Neural cell (in vitro differentiated cells): ENCODE results near the gene ARHGEF4. TPM values are rescaled to one million over a fixed set of nuclear protein-coding genes. Genes with fewer than 3 reads are reported as not detected.
"Not testable (repeated sequence)": the region's sequence is repeated elsewhere in the genome, so short reads cannot be mapped to it uniquely, and the experiment has no call there.

Source experiments
- H2AFZ ChIP-seq: fragments of 200-600, 300-800 bp; sonication (generic), shearing (Covaris generic); 2 replicates; pipeline ENCODE4 v1.6.0; 2014; ENCODE audit warnings: low read depth, mild to moderate bottlenecking, antibody characterized with exemption, low read length, moderate library complexity
- H3F3A ChIP-seq: fragments of 200-600 bp; shearing (Covaris generic); 2 replicates; pipeline ENCODE4 v1.6.1; 2016; ENCODE audit warnings: mild to moderate bottlenecking, moderate library complexity, mixed read lengths, antibody characterized with exemption, low read length; ENCODE audit not compliant: insufficient read depth, poor library complexity, severe bottlenecking
- H3K27ac ChIP-seq: fragments of 200-600, 300-800 bp; sonication (generic), shearing (Covaris generic); 2 replicates; pipeline ENCODE4 v1.5.1; 2014; ENCODE audit warnings: mild to moderate bottlenecking, low read length, moderate library complexity
- H3K27me3 ChIP-seq: fragments of 300-800, 200-600 bp; sonication (generic), shearing (Covaris generic); 2 replicates; pipeline ENCODE4 v1.6.0; 2014; ENCODE audit warnings: mild to moderate bottlenecking, low read depth, low read length, moderate library complexity; ENCODE audit not compliant: insufficient read depth
- H3K36me3 ChIP-seq: fragments of 300-800, 200-600 bp; sonication (generic), shearing (Covaris generic); 2 replicates; pipeline ENCODE4 v1.5.1; 2014; ENCODE audit warnings: mild to moderate bottlenecking, antibody characterized with exemption, low read length, moderate library complexity; ENCODE audit not compliant: insufficient read depth
- H3K4me2 ChIP-seq: fragments of 300-800, 200-600 bp; sonication (generic), shearing (Covaris generic); 2 replicates; pipeline ENCODE4 v1.6.0; 2014; ENCODE audit warnings: mild to moderate bottlenecking, low read length
- H3K4me3 ChIP-seq: fragments of 300-800, 200-600 bp; sonication (generic), shearing (Covaris generic); 2 replicates; pipeline ENCODE4 v1.5.1; 2014; ENCODE audit warnings: mild to moderate bottlenecking, low read length, moderate library complexity
- H3K79me2 ChIP-seq: fragments of 200-600 bp; shearing (Covaris generic); replicated peaks from 2 replicates; pipeline ENCODE4 v1.6.0; 2014; ENCODE audit warnings: mild to moderate bottlenecking, low read length, moderate library complexity; ENCODE audit not compliant: insufficient read depth
- H3K9ac ChIP-seq: fragments of 300-800, 200-600 bp; sonication (generic), shearing (Covaris generic); 2 replicates; pipeline ENCODE4 v1.6.1; 2016; ENCODE audit warnings: mild to moderate bottlenecking, low read length, mixed read lengths
- H3K9me2 ChIP-seq: fragments of 200-600 bp; shearing (Covaris generic); 2 replicates; pipeline ENCODE4 v1.6.1; 2016; ENCODE audit warnings: mild to moderate bottlenecking, low read length, mixed read lengths; ENCODE audit not compliant: insufficient read depth
- H3K9me3 ChIP-seq: fragments of 200-600, 300-800 bp; sonication (generic), shearing (Covaris generic); 2 replicates; pipeline ENCODE4 v1.6.1; 2016; ENCODE audit warnings: mild to moderate bottlenecking, mixed run types, low read length, moderate library complexity, mixed read lengths
- H4K20me1 ChIP-seq: fragments of 200-600 bp; shearing (Covaris generic); 2 replicates; pipeline ENCODE4 v1.6.1; 2016; ENCODE audit warnings: mild to moderate bottlenecking, mixed run types; ENCODE audit not compliant: insufficient read depth
- CTCF ChIP-seq: fragments of 450-650 bp; IDR thresholded peaks from 2 replicates; pipeline ENCODE4 v1.5.1; 2014; ENCODE audit warnings: antibody characterized with exemption, mild to moderate bottlenecking, moderate library complexity; ENCODE audit not compliant: poor library complexity, severe bottlenecking
- EP300 ChIP-seq: fragments of 450-650 bp; conservative IDR thresholded peaks from 2 replicates; pipeline ENCODE4 v1.6.1; 2014; ENCODE audit warnings: antibody characterized with exemption, mild to moderate bottlenecking, moderate library complexity; ENCODE audit not compliant: poor library complexity, severe bottlenecking
- EZH2 ChIP-seq: fragments of 200-600, 300-800 bp; shearing (Covaris generic), sonication (generic); IDR thresholded peaks from 2 replicates; pipeline ENCODE4 v1.6.1; 2014; ENCODE audit warnings: antibody characterized with exemption, low read length, borderline replicate concordance, mild to moderate bottlenecking; ENCODE audit not compliant: insufficient read depth, poor library complexity, severe bottlenecking
- MXI1 ChIP-seq: fragments of 450-650 bp; conservative IDR thresholded peaks from 2 replicates; pipeline ENCODE4 v1.6.1; 2014; ENCODE audit warnings: antibody characterized with exemption, mild to moderate bottlenecking; ENCODE audit not compliant: poor library complexity, severe bottlenecking
- POLR2AphosphoS5 ChIP-seq: IDR thresholded peaks from 2 replicates; pipeline ENCODE4 v1.6.1; 2012
- RAD21 ChIP-seq: fragments of 450-650 bp; conservative IDR thresholded peaks from 2 replicates; pipeline ENCODE4 v1.6.1; 2014; ENCODE audit warnings: antibody characterized with exemption, mild to moderate bottlenecking, moderate library complexity
- REST ChIP-seq: IDR thresholded peaks from 2 replicates; pipeline ENCODE4 v1.6.1; 2012; ENCODE audit warnings: borderline replicate concordance
- SMC3 ChIP-seq: fragments of 450-650 bp; conservative IDR thresholded peaks from 2 replicates; pipeline ENCODE4 v1.6.1; 2014; ENCODE audit warnings: antibody characterized with exemption, mild to moderate bottlenecking, moderate library complexity; ENCODE audit not compliant: poor library complexity
- TAF1 ChIP-seq: IDR thresholded peaks from 2 replicates; pipeline ENCODE4 v1.6.1; 2012; ENCODE audit warnings: low read depth
- polyA plus RNA-seq: library from polyadenylated mRNA; depleted of rRNA; stranded (reverse); fragments of >200 nt; gene quantifications from 2 replicates; pipeline ENCODE4 v1.2.3, GENCODE V29; 2014

The ARHGEF4 gene
- polyA plus RNA-seq, 1 donor from 2014 or later = 45.9 TPM

GRCh38 chr2:131075578-131075977 is 238.9 kb downstream of the ARHGEF4 start:
- not testable (repeated sequence) for H3K9me3 ChIP-seq, H3K36me3 ChIP-seq, H3K27ac ChIP-seq, H3K4me3 ChIP-seq, H3K27me3 ChIP-seq, H3K9me2 ChIP-seq, H4K20me1 ChIP-seq, H3F3A ChIP-seq, H3K4me2 ChIP-seq, H3K9ac ChIP-seq, H2AFZ ChIP-seq
- H3K79me2 ChIP-seq = peaks cover 38% of the 10 kb centered on the region

- Histone ChIP-seq H3K27ac (no peak overlapping the region), H3K79me2 (peaks cover 41% of the 10 kb centered on the region), H3K4me2 (no peak overlapping the region), H3K36me3 (no peaks in the 10 kb centered on the region), H4K20me1 (peaks cover 4% of the 10 kb centered on the region), H2AFZ (no peak overlapping the region), H3F3A (no peaks in the 10 kb centered on the region), H3K9me2 (no peaks in the 10 kb centered on the region), H3K9ac (no peak overlapping the region), H3K27me3 (no peaks in the 10 kb centered on the region), H3K9me3 (no peaks in the 10 kb centered on the region), H3K4me3 (no peak overlapping the region)
- TF ChIP-seq CTCF (no peak), POLR2AphosphoS5 (no peak), EP300 (no peak), REST (no peak), TAF1 (no peak), SMC3 (no peak), MXI1 (no peak), EZH2 (no peak), RAD21 (no peak)
Observed at GRCh38 chr2:131076707-131077106, 240.0 kb downstream of the ARHGEF4 start.

- Histone ChIP-seq H3K79me2 (peaks cover 47% of the 10 kb centered on the region), H3K9me2 (no peaks in the 10 kb centered on the region), H3K9me3 (no peaks in the 10 kb centered on the region), H3F3A (no peaks in the 10 kb centered on the region), H2AFZ (no peak overlapping the region), H4K20me1 (peaks cover 4% of the 10 kb centered on the region), H3K27ac (no peak overlapping the region), H3K27me3 (no peaks in the 10 kb centered on the region), H3K36me3 (no peaks in the 10 kb centered on the region), H3K4me3 (no peak overlapping the region), H3K4me2 (no peak overlapping the region), H3K9ac (no peak overlapping the region)
- TF ChIP-seq SMC3 = no peak
- no peak for TF ChIP-seq RAD21
- no peak for TF ChIP-seq REST
- no peak for TF ChIP-seq POLR2AphosphoS5
- no peak for TF ChIP-seq TAF1
- TF ChIP-seq EP300 = no peak
- TF ChIP-seq EZH2 = no peak
- TF ChIP-seq CTCF = no peak
- TF ChIP-seq MXI1 = no peak
Observed at GRCh38 chr2:131077182-131077846, 240.6 kb downstream of the ARHGEF4 start.
